CD14-positive monocyte (primary cell): ENCODE measurements around the gene CHAC2. TPM values are rescaled to one million over a fixed set of nuclear protein-coding genes. Genes with fewer than 3 reads are reported as not detected.

Experiments
- DNase-seq, 3 donors: peaks; one replicate each; pipeline ENCODE4 v3.0.0-alpha.2; 2011 to 2022
- H2AFZ ChIP-seq: 2 replicates; pipeline ENCODE4 v1.6.0; 2012; ENCODE audit warnings: mild to moderate bottlenecking, low read depth, low read length, inconsistent platforms; ENCODE audit not compliant: insufficient read depth, poor library complexity, severe bottlenecking
- H3K27ac ChIP-seq, 2 donors: 1 replicate in 1 of 2; 2 replicates in 1 of 2; pipeline ENCODE4 v1.5.1; 2012 to 2013; ENCODE audit warnings: low read length in 2 of 2, control low read depth in 1 of 2, inconsistent platforms in 1 of 2, low read depth in 1 of 2, mild to moderate bottlenecking in 1 of 2
- H3K27me3 ChIP-seq, 2 donors: one replicate each; pipeline versions ENCODE4 v1.6.0 to v1.6.1; 2011 to 2013; ENCODE audit warnings: low read length in 2 of 2; ENCODE audit not compliant: control insufficient read depth in 2 of 2, insufficient read depth in 2 of 2
- H3K36me3 ChIP-seq, 2 donors: replicated peaks in 1 of 2; 1 replicate in 1 of 2; 2 replicates in 1 of 2; pipeline versions ENCODE4 v1.5.1 to v1.6.1; 2012 to 2013; ENCODE audit warnings: low read length in 2 of 2, control low read depth in 1 of 2, inconsistent platforms in 1 of 2, mild to moderate bottlenecking in 1 of 2; ENCODE audit not compliant: insufficient read depth in 2 of 2, control insufficient read depth in 1 of 2
- H3K4me1 ChIP-seq, 2 donors: 1 replicate in 1 of 2; 2 replicates in 1 of 2; pipeline versions ENCODE4 v1.5.1 to v1.6.1; 2012 to 2013; ENCODE audit warnings: low read length in 2 of 2, control low read depth in 1 of 2, inconsistent platforms in 1 of 2, mild to moderate bottlenecking in 1 of 2, moderate library complexity in 1 of 2; ENCODE audit not compliant: insufficient read depth in 2 of 2, control insufficient read depth in 1 of 2
- H3K4me2 ChIP-seq: replicated peaks from 2 replicates; pipeline ENCODE3; 2012; ENCODE audit warnings: low read length, moderate library complexity, mild to moderate bottlenecking; ENCODE audit not compliant: poor library complexity, severe bottlenecking; ENCODE audit errors: extremely low read depth
- H3K4me3 ChIP-seq, 3 experiments: fragments of 200-600 bp in 1 of 3; sonication (generic) in 1 of 3; replicated peaks in 1 of 3; 1 replicate in 2 of 3; 2 replicates in 1 of 3; pipeline ENCODE4 v1.5.1; 2011 to 2013; ENCODE audit warnings: low read length in 3 of 3, mild to moderate bottlenecking in 3 of 3, control low read depth in 2 of 3, low read depth in 2 of 3, inconsistent platforms in 1 of 3, moderate library complexity in 1 of 3
- H3K79me2 ChIP-seq: 2 replicates; pipeline ENCODE4 v1.6.0; 2012; ENCODE audit warnings: mild to moderate bottlenecking, control low read depth, inconsistent platforms, low read length, moderate library complexity; ENCODE audit not compliant: insufficient read depth
- H3K9ac ChIP-seq: 2 replicates; pipeline ENCODE4 v1.6.0; 2017; ENCODE audit warnings: low read length, mild to moderate bottlenecking; ENCODE audit not compliant: insufficient read depth, poor library complexity, severe bottlenecking
- H3K9me3 ChIP-seq, 2 donors: replicated peaks in 1 of 2; 1 replicate in 1 of 2; 2 replicates in 1 of 2; pipeline versions ENCODE4 v1.5.1 to v1.6.1; 2012 to 2013; ENCODE audit warnings: low read length in 2 of 2, control low read depth in 1 of 2; ENCODE audit not compliant: control insufficient read depth in 1 of 2, insufficient read depth in 1 of 2
- H4K20me1 ChIP-seq: 2 replicates; pipeline ENCODE4 v1.6.0; 2012; ENCODE audit warnings: mild to moderate bottlenecking, low read length, control low read depth, moderate library complexity; ENCODE audit not compliant: insufficient read depth
- H3K27ac Mint-ChIP-seq, 7 donors: one replicate each; pipeline ENCODE4 v1.8.0; 2020; ENCODE audit warnings: mild to moderate bottlenecking in 7 of 7, mixed read lengths in 7 of 7, moderate library complexity in 6 of 7, inconsistent platforms in 2 of 7
- H3K27me3 Mint-ChIP-seq, 3 donors: one replicate each; pipeline ENCODE4 v1.8.0; 2021 to 2022; ENCODE audit warnings: low read depth in 3 of 3, mild to moderate bottlenecking in 3 of 3, mixed read lengths in 3 of 3, moderate library complexity in 3 of 3, inconsistent platforms in 1 of 3
- H3K36me3 Mint-ChIP-seq, 2 donors: one replicate each; pipeline ENCODE4 v1.8.0; 2020; ENCODE audit warnings: mixed read lengths in 2 of 2, inconsistent platforms in 1 of 2, mild to moderate bottlenecking in 1 of 2
- H3K4me1 Mint-ChIP-seq: one replicate; pipeline ENCODE4 v1.8.0; 2020; ENCODE audit warnings: mild to moderate bottlenecking, mixed read lengths
- H3K4me3 Mint-ChIP-seq, 2 donors: one replicate each; pipeline ENCODE4 v1.8.0; 2020; ENCODE audit warnings: mild to moderate bottlenecking in 2 of 2, mixed read lengths in 2 of 2, moderate library complexity in 1 of 2
- H3K9me3 Mint-ChIP-seq, 7 donors: one replicate each; pipeline ENCODE4 v1.8.0; 2020 to 2022; ENCODE audit warnings: mixed read lengths in 7 of 7, mild to moderate bottlenecking in 6 of 7, moderate library complexity in 6 of 7, inconsistent platforms in 2 of 7
- WGBS: methylation state at CpG from one replicate; pipeline ENCODE4 v1.1.5; 2013; ENCODE audit warnings: missing lambda C conversion rate; ENCODE audit not compliant: insufficient coverage; 5-methylcytosine and 5-hydroxymethylcytosine counted together
- intact Hi-C, 2 donors: fragments of 100-400 bp; cut with micrococcal nuclease; formaldehyde crosslinking; loops; one replicate each; pipeline versions ENCODE4 v1.15.0 to v1.15.1; 2023
- polyA plus RNA-seq, 3 donors: library from polyadenylated mRNA; depleted of rRNA in 1 of 3; unstranded in 2 of 3; stranded (reverse) in 1 of 3; fragments of 300-500 nt in 2 of 3; fragments of >200 nt in 1 of 3; fragmentation: Illumina TruSeq in 2 of 3; gene quantifications; 1 replicate in 2 of 3; 2 replicates in 1 of 3; pipeline ENCODE4 v1.2.3, GENCODE V29; 2012 to 2021
- TF ChIP-seq, protein P1 (sequence below): fragments of 200-600 bp; IDR thresholded peaks from one replicate; pipeline ENCODE4 v1.8.0; 2022; ENCODE audit warnings: antibody characterized with exemption, mild to moderate bottlenecking

Gene CHAC2
- polyA plus RNA-seq, 3 donors: 0.07 to 0.40 (median 0.20) TPM

DNA sequence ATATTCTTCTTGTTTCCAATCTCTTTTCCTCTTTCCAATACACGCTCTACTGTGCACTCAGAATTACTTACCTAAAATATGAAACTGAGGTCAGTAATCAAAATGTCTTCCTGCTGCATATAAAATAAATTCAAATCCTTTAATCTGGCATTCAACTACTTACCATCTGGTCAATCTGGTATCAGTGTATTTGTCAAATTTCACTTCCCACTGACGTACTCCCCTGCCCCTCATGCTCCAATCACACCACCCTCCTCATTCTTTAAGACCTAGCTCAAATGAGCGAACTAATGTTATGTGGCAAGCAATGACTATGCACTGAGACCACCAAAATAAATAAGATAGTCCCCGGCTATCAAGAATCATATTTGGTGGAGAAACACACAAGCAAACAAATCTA is 12.5 kb downstream of the CHAC2 start:
- Histone ChIP-seq H3K9ac (no peak overlapping the region), H2AFZ (no peak overlapping the region), H3K27ac (no peak overlapping the region), H4K20me1 (no peaks in the 10 kb centered on the region), H3K36me3 (peaks cover 2 to 29% of the 10 kb centered on the region in 2 donors), H3K4me1 (peaks cover 0 to 18% of the 10 kb centered on the region in 2 donors), H3K4me3 (no peak overlapping the region), H3K79me2 (peaks cover 97% of the 10 kb centered on the region), H3K9me3 (no peaks in the 10 kb centered on the region), H3K27me3 (no peaks in the 10 kb centered on the region), H3K4me2 (no peak overlapping the region)
- intact Hi-C loops: no loop called here
- H3K27ac Mint-ChIP-seq: peak overlapping the region in 1 of 7 donors; percentile 31
- peaks cover 10 to 18% of the 10 kb centered on the region in 2 donors for H3K36me3 Mint-ChIP-seq
- H3K27me3 Mint-ChIP-seq: no peaks in the 10 kb centered on the region
- TF ChIP-seq, protein P1, sequence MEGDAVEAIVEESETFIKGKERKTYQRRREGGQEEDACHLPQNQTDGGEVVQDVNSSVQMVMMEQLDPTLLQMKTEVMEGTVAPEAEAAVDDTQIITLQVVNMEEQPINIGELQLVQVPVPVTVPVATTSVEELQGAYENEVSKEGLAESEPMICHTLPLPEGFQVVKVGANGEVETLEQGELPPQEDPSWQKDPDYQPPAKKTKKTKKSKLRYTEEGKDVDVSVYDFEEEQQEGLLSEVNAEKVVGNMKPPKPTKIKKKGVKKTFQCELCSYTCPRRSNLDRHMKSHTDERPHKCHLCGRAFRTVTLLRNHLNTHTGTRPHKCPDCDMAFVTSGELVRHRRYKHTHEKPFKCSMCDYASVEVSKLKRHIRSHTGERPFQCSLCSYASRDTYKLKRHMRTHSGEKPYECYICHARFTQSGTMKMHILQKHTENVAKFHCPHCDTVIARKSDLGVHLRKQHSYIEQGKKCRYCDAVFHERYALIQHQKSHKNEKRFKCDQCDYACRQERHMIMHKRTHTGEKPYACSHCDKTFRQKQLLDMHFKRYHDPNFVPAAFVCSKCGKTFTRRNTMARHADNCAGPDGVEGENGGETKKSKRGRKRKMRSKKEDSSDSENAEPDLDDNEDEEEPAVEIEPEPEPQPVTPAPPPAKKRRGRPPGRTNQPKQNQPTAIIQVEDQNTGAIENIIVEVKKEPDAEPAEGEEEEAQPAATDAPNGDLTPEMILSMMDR: no peak
- DNase-seq: no peak
- H3K4me1 Mint-ChIP-seq: peaks cover 35% of the 10 kb centered on the region
- 57% methylated on average over 2 of the region's 4 CpGs for WGBS
- no peaks in the 10 kb centered on the region for H3K9me3 Mint-ChIP-seq
- H3K4me3 Mint-ChIP-seq: no peak overlapping the region

DNA sequence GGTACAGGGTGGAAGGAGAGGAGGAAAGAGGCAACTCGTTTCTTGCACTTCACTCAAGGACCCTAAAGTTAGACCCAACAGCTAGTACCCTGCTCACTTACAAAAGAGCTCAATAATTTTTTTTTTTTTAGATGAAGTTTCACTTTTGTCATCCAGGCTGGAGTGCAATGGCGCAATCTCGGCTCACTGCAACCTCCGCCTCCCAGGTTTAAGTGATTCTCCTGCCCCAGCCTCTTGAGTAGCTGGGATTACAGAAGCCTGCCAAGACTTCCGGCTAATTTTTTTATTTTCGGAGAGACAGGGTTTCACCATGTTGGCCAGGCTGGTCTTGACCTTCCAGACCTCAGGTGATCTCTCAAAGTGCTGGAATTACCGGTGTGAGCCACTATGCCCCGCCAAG is 15.1 kb downstream of the CHAC2 start:
- WGBS: 58% methylated on average over 5 of the region's 8 CpGs
- no peak for DNase-seq
- H2AFZ ChIP-seq: no peak overlapping the region
- H3K4me2 ChIP-seq: no peak overlapping the region
- Mint-ChIP-seq H3K27ac (peak overlapping the region in 3 of 7 donors; percentile 35 to 60 (median 36)), H3K27me3 (no peaks in the 10 kb centered on the region), H3K4me1 (peaks cover 44% of the 10 kb centered on the region), H3K9me3 (peaks cover 0 to 2% (median 0%) of the 10 kb centered on the region in 7 donors), H3K36me3 (peaks cover 10 to 18% of the 10 kb centered on the region in 2 donors), H3K4me3 (no peak overlapping the region)
- peaks cover 99% of the 10 kb centered on the region for H3K79me2 ChIP-seq
- H3K9ac ChIP-seq: no peak overlapping the region
- H4K20me1 ChIP-seq: no peaks in the 10 kb centered on the region
- no peaks in the 10 kb centered on the region for H3K9me3 ChIP-seq
- TF ChIP-seq, protein P1: no peak
- peaks cover 2 to 29% of the 10 kb centered on the region in 2 donors for H3K36me3 ChIP-seq
- peaks cover 16 to 33% of the 10 kb centered on the region in 2 donors for H3K4me1 ChIP-seq
- no peaks in the 10 kb centered on the region for H3K27me3 ChIP-seq
- no peak overlapping the region for H3K4me3 ChIP-seq
- intact Hi-C loops: no loop called here
- peak overlapping the region in 1 of 2 donors; percentile 48 for H3K27ac ChIP-seq
